Osteoblast (primary cell): ENCODE results near the gene KLHL29. TPM values are rescaled to one million over a fixed set of nuclear protein-coding genes. Genes with fewer than 3 reads are reported as not detected.

Source experiments
- DNase-seq: peaks from one replicate; pipeline ENCODE4 v3.0.0; 2011; ENCODE audit warnings: low spot score, mixed read lengths; ENCODE audit not compliant: insufficient read length; ENCODE audit errors: missing footprints
- H2AFZ ChIP-seq: 2 replicates; pipeline ENCODE4 v1.6.0; 2011; ENCODE audit warnings: mild to moderate bottlenecking, low read length
- H3K27ac ChIP-seq: 2 replicates; pipeline ENCODE4 v1.5.1; 2011; ENCODE audit warnings: mild to moderate bottlenecking, low read depth, low read length, moderate library complexity
- H3K27me3 ChIP-seq: 2 replicates; pipeline ENCODE4 v1.6.0; 2012; ENCODE audit warnings: mild to moderate bottlenecking, control low read depth, inconsistent platforms, low read length, moderate library complexity; ENCODE audit not compliant: insufficient read depth
- H3K36me3 ChIP-seq: 2 replicates; pipeline ENCODE4 v1.5.1; 2011; ENCODE audit warnings: mild to moderate bottlenecking, low read length, control low read depth, moderate library complexity; ENCODE audit not compliant: insufficient read depth
- H3K4me1 ChIP-seq: 2 replicates; pipeline ENCODE4 v1.5.1; 2011; ENCODE audit warnings: mild to moderate bottlenecking, low read length, control low read depth, moderate library complexity; ENCODE audit not compliant: insufficient read depth
- H3K4me2 ChIP-seq: 2 replicates; pipeline ENCODE4 v1.6.0; 2011; ENCODE audit warnings: mild to moderate bottlenecking, low read length; ENCODE audit not compliant: insufficient read depth
- H3K4me3 ChIP-seq: fragments of 200-600 bp; sonication (generic); 3 replicates; pipeline ENCODE4 v1.5.1; 2012; ENCODE audit warnings: mild to moderate bottlenecking, low read length, inconsistent platforms; ENCODE audit not compliant: insufficient read depth
- H3K79me2 ChIP-seq: 2 replicates; pipeline ENCODE4 v1.6.0; 2012; ENCODE audit warnings: mild to moderate bottlenecking, low read length, control low read depth, inconsistent platforms; ENCODE audit not compliant: insufficient read depth
- H3K9me3 ChIP-seq: 2 replicates; pipeline ENCODE4 v1.5.1; 2011; ENCODE audit warnings: low read depth, low read length, control low read depth
- H4K20me1 ChIP-seq: 2 replicates; pipeline ENCODE4 v1.6.0; 2012; ENCODE audit warnings: mild to moderate bottlenecking, low read length, control low read depth; ENCODE audit not compliant: insufficient read depth
- CTCF ChIP-seq: IDR thresholded peaks from 2 replicates; pipeline ENCODE4 v1.5.1; 2011; ENCODE audit warnings: mild to moderate bottlenecking, low read depth, low read length, moderate library complexity; ENCODE audit errors: extremely low read depth
- total RNA-seq: library from RNA; depleted of rRNA; stranded (reverse); fragments of >200 nt; gene quantifications from 2 replicates; pipeline ENCODE4 v1.2.3, GENCODE V29; 2012

Gene KLHL29
- total RNA-seq, 1 donor, result 3.3 TPM

GRCh38 chr2:23756593-23757292, 371.8 kb downstream of the KLHL29 start:
- no peak for DNase-seq
- Histone ChIP-seq H3K4me3 (no peak overlapping the region), H3K79me2 (no peaks in the 10 kb centered on the region), H3K9me3 (no peaks in the 10 kb centered on the region), H3K4me2 (no peak overlapping the region), H3K27ac (peak overlapping the region; percentile 87), H2AFZ (no peak overlapping the region), H3K36me3 (peaks cover 6% of the 10 kb centered on the region), H3K4me1 (peaks cover 14% of the 10 kb centered on the region), H3K27me3 (no peaks in the 10 kb centered on the region), H4K20me1 (no peaks in the 10 kb centered on the region)
- no peak for TF ChIP-seq CTCF

- H3K27me3 ChIP-seq, result no peaks in the 10 kb centered on the region
- no peaks in the 10 kb centered on the region for H4K20me1 ChIP-seq
- peaks cover 14% of the 10 kb centered on the region for H3K4me1 ChIP-seq
- H3K4me3 ChIP-seq, result no peak overlapping the region
- H3K9me3 ChIP-seq, result no peaks in the 10 kb centered on the region
- H3K36me3 ChIP-seq, result peaks cover 6% of the 10 kb centered on the region
- no peaks in the 10 kb centered on the region for H3K79me2 ChIP-seq
- peak overlapping the region; percentile 24 for H3K4me2 ChIP-seq
- DNase-seq, result no peak
- peak overlapping the region; percentile 87 for H3K27ac ChIP-seq
- H2AFZ ChIP-seq, result no peak overlapping the region
- TF ChIP-seq CTCF, result no peak
These were observed 372.9 kb downstream of the KLHL29 start for GRCh38 chr2:23757686-23758433.
